Endodermal cell (in vitro differentiated cells): ENCODE results near the gene LTBP3. TPM values are rescaled to one million over a fixed set of nuclear protein-coding genes. Genes with fewer than 3 reads are reported as not detected.

Experiments
- DNase-seq: peaks from one replicate; pipeline ENCODE4 v3.0.0-alpha.2; 2017
- H3K27ac ChIP-seq: 2 replicates; pipeline ENCODE4 v1.5.1; 2013; ENCODE audit warnings: mild to moderate bottlenecking, low read depth, low read length, moderate library complexity
- H3K27me3 ChIP-seq: 2 replicates; pipeline ENCODE4 v1.6.1; 2013; ENCODE audit warnings: mild to moderate bottlenecking, low read length, moderate library complexity; ENCODE audit not compliant: insufficient read depth, control insufficient read depth, poor library complexity, severe bottlenecking
- H3K36me3 ChIP-seq: 2 replicates; pipeline ENCODE4 v1.7.0; 2013; ENCODE audit warnings: mild to moderate bottlenecking, low read length, moderate library complexity; ENCODE audit not compliant: control insufficient read depth, insufficient read depth
- H3K4me1 ChIP-seq: one replicate; pipeline ENCODE4 v1.7.0; 2013; ENCODE audit warnings: low read length; ENCODE audit not compliant: control insufficient read depth, insufficient read depth
- H3K4me3 ChIP-seq: 2 replicates; pipeline ENCODE4 v1.5.1; 2013; ENCODE audit warnings: mild to moderate bottlenecking, low read length, moderate library complexity
- H3K9ac ChIP-seq: 2 replicates; pipeline ENCODE4 v1.6.1; 2013; ENCODE audit warnings: mild to moderate bottlenecking, low read length, moderate library complexity; ENCODE audit not compliant: poor library complexity, severe bottlenecking; ENCODE audit errors: extremely low read depth
- H3K9me3 ChIP-seq: 2 replicates; pipeline ENCODE4 v1.6.1; 2013; ENCODE audit warnings: mild to moderate bottlenecking, low read length, moderate library complexity; ENCODE audit not compliant: control insufficient read depth
- H3K27ac Mint-ChIP-seq: 2 replicates; pipeline ENCODE4 v1.8.0; 2020; ENCODE audit warnings: mixed read lengths
- H3K27me3 Mint-ChIP-seq: 2 replicates; pipeline ENCODE4 v1.8.0; 2021; ENCODE audit warnings: mild to moderate bottlenecking, mixed read lengths; ENCODE audit not compliant: insufficient read depth
- H3K36me3 Mint-ChIP-seq: 2 replicates; pipeline ENCODE4 v1.8.0; 2020; ENCODE audit warnings: low read depth, mixed read lengths
- H3K4me1 Mint-ChIP-seq: 2 replicates; pipeline ENCODE4 v1.8.0; 2020; ENCODE audit warnings: mixed read lengths
- H3K4me3 Mint-ChIP-seq: 2 replicates; pipeline ENCODE4 v1.8.0; 2020; ENCODE audit warnings: mild to moderate bottlenecking, moderate library complexity, mixed read lengths
- H3K9me3 Mint-ChIP-seq: 2 replicates; pipeline ENCODE4 v1.8.0; 2020; ENCODE audit warnings: mild to moderate bottlenecking, mixed read lengths
- CTCF ChIP-seq: fragments of 200-600 bp; sonication (generic); conservative IDR thresholded peaks from 2 replicates; pipeline ENCODE4 v1.5.0; 2021; ENCODE audit warnings: antibody characterized with exemption, mild to moderate bottlenecking
- WGBS, 2 experiments: methylation state at CpG; one replicate each; pipeline versions ENCODE4 v1.1.5 to v1.1.7; 2013; ENCODE audit warnings: missing lambda C conversion rate in 2 of 2, mixed read lengths in 1 of 2; ENCODE audit not compliant: insufficient coverage in 1 of 2, insufficient read length in 1 of 2; 5-methylcytosine and 5-hydroxymethylcytosine counted together
- total RNA-seq, 2 donors: library from RNA; stranded (reverse); fragmentation: NEBNext Ultra II Directional in 1 of 2; extraction: Animal tissue kit (Norgen Biotek cat#: 25700) in 1 of 2; gene quantifications; 2 replicates in 1 of 2; 3 replicates in 1 of 2; pipeline ENCODE4 v1.2.1, GENCODE V29; 2021

LTBP3 gene
- total RNA-seq, 2 donors from 2014 or later: 19.7 to 24.2 TPM

DNA sequence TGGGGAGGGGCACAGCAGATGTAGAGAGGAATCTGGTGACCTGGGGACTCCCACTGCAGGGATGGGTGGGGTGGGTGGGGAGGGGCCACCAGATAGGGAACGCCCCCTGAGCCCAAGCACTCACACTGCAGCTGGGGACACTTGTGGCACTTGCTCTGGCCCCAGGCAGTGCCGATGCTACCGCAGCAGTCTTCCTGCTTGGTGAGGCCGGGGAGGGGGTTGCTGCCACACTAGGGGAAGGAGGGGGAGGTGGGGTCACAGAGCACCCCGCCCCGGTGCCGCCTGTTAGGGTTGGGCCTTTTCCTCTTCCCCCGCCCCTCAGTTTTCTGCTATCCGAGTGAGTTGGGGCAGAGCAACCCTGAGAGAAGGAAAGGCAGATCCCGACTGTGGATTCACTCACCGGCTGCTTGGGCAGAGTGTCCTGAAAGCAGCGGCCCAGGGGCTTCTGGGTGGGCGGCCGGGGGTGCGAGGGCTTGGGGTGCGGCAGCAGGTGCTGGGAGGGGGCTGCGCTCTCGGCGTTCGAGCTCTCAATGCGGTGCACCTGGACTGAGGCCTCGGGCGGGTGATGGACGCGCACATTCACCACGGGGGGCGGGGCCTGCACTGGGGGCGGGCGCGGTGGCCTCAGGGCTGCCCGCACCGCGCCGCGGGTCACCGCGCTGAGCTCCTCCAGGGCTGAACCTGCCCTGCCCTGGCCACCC is 4.7 kb downstream of the LTBP3 start:
- WGBS, 2 experiments: 34 to 38% methylated on average over 24 to 37 of the region's 37 CpGs
- peaks cover 23% of the 10 kb centered on the region for H3K27me3 ChIP-seq
- H3K36me3 Mint-ChIP-seq: no peaks in the 10 kb centered on the region
- peak overlapping the region; percentile 43 for H3K4me3 Mint-ChIP-seq
- H3K4me3 ChIP-seq: no peak overlapping the region
- DNase-seq: peak; percentile 89
- H3K9me3 ChIP-seq: no peaks in the 10 kb centered on the region
- no peaks in the 10 kb centered on the region for H3K9me3 Mint-ChIP-seq
- H3K27ac Mint-ChIP-seq: no peak overlapping the region
- no peaks in the 10 kb centered on the region for H3K36me3 ChIP-seq
- H3K27me3 Mint-ChIP-seq: peaks cover 71% of the 10 kb centered on the region
- H3K27ac ChIP-seq: no peak overlapping the region
- H3K4me1 ChIP-seq: peaks cover 3% of the 10 kb centered on the region
- H3K9ac ChIP-seq: no peak overlapping the region
- no peak for TF ChIP-seq CTCF
- H3K4me1 Mint-ChIP-seq: peaks cover 24% of the 10 kb centered on the region

GRCh38 chr11:65552388-65552951 is 5.7 kb downstream of the LTBP3 start:
- Histone ChIP-seq H3K9me3 (no peaks in the 10 kb centered on the region), H3K36me3 (no peaks in the 10 kb centered on the region), H3K27ac (no peak overlapping the region), H3K9ac (no peak overlapping the region), H3K4me1 (peaks cover 3% of the 10 kb centered on the region), H3K27me3 (peaks cover 33% of the 10 kb centered on the region), H3K4me3 (no peak overlapping the region)
- no peaks in the 10 kb centered on the region for H3K36me3 Mint-ChIP-seq
- H3K9me3 Mint-ChIP-seq: no peaks in the 10 kb centered on the region
- peaks cover 80% of the 10 kb centered on the region for H3K27me3 Mint-ChIP-seq
- peaks cover 24% of the 10 kb centered on the region for H3K4me1 Mint-ChIP-seq
- no peak overlapping the region for H3K4me3 Mint-ChIP-seq
- 85 to 86% methylated on average over 5 to 9 of the region's 9 CpGs for WGBS, 2 experiments
- H3K27ac Mint-ChIP-seq: no peak overlapping the region
- no peak for TF ChIP-seq CTCF
- peak; percentile 65 for DNase-seq

DNA sequence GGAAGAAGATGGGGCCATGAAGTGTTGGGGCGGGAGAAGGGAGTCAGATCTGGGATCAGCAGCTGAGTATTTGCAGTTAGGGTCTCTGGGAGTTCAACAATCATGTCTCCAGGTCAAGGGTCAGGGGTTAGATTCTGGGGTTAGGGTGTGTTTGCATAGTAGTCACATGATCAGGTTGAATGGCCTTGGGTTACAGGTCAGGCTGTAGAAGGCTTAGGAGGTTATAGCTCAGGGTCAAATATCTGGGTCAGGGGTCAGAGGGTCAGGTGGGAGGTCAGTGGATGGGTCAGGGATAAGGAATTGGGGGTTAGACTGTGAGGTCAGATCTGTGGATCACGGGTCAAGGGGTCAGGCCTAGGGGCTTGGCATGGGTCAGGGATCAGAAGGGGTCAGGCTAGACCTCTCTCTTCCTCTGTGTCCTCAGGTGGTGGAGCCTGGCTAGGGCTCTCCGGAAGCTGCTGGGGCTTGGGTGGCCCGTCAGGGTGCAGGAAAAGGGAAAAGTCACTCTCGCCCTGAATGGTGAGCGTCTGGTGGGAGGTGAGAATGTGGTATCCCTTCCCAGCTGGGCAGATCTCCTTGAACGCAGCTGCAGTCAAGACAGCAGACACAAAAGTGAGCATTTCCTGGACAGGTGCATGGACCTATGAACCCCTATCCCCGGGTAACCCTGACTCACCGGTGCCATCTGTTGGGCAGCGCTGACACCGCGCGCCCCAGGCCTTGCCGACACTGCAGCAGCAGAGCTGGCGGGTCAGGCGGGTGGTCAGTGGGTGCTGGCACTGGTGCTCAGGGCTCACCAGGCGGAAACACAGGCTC is 6.4 kb downstream of the LTBP3 start:
- Histone ChIP-seq H3K9me3 (no peaks in the 10 kb centered on the region), H3K27me3 (peaks cover 40% of the 10 kb centered on the region), H3K27ac (no peak overlapping the region), H3K4me3 (no peak overlapping the region), H3K4me1 (peaks cover 3% of the 10 kb centered on the region), H3K36me3 (no peaks in the 10 kb centered on the region), H3K9ac (no peak overlapping the region)
- Mint-ChIP-seq H3K27ac (no peak overlapping the region), H3K4me1 (peaks cover 19% of the 10 kb centered on the region), H3K27me3 (peaks cover 82% of the 10 kb centered on the region), H3K4me3 (peak overlapping the region; percentile 37), H3K36me3 (no peaks in the 10 kb centered on the region), H3K9me3 (no peaks in the 10 kb centered on the region)
- DNase-seq: peak; percentile 92
- WGBS, 2 experiments: 68 to 70% methylated on average over 16 to 17 of the region's 17 CpGs
- TF ChIP-seq CTCF: peak; percentile 80
